GM10248 (cell line): ENCODE measurements around the gene NME2.

Source experiments
- CTCF ChIA-PET: fragments of 300-600 bp; sonication (Branson Sonifier 250); formaldehyde crosslinking; extraction: SDS; loops from one replicate; lab custom pipeline; 2021; ENCODE audit warnings: antibody characterized with exemption; lab: Yijun Ruan, JAX
- POLR2A ChIA-PET: fragments of 350-650 bp; sonication (Branson Sonifier 250); formaldehyde crosslinking; extraction: SDS; loops from one replicate; lab custom pipeline; 2020; ENCODE audit warnings: antibody characterized with exemption; lab: Yijun Ruan, JAX
- DNase-seq: peaks from one replicate; pipeline ENCODE4 v3.0.0; 2012; ENCODE audit errors: extremely low spot score
- CTCF ChIP-seq: IDR thresholded peaks from 2 replicates; pipeline ENCODE4 v1.5.1; 2012; ENCODE audit warnings: mild to moderate bottlenecking, low read depth; ENCODE audit errors: extremely low read depth, missing control alignments, control extremely low read depth

The NME2 gene

GRCh38 chr17:51166198-51166986 lies at the start of gene NME2:
Gene NME2 (plus strand): TSS chr17:51166411. CDS start chr17:51166831, 420 bp downstream.
- CTCF ChIA-PET = interaction anchor here (1.5 to 2.8 kb wide), 4 partner anchors 11 to 16 kb away, joined by 3 to 11 read pairs (median 8); partner anchors contain the start of gene NME1
- POLR2A ChIA-PET = interaction anchor here (0.7 to 1.5 kb wide), 2 partner anchors 13 to 91 kb away, joined by 3 to 6 read pairs; partner anchors contain the start of gene NME1
- peak; percentile 95 for DNase-seq
- TF ChIP-seq CTCF = no peak

DNA sequence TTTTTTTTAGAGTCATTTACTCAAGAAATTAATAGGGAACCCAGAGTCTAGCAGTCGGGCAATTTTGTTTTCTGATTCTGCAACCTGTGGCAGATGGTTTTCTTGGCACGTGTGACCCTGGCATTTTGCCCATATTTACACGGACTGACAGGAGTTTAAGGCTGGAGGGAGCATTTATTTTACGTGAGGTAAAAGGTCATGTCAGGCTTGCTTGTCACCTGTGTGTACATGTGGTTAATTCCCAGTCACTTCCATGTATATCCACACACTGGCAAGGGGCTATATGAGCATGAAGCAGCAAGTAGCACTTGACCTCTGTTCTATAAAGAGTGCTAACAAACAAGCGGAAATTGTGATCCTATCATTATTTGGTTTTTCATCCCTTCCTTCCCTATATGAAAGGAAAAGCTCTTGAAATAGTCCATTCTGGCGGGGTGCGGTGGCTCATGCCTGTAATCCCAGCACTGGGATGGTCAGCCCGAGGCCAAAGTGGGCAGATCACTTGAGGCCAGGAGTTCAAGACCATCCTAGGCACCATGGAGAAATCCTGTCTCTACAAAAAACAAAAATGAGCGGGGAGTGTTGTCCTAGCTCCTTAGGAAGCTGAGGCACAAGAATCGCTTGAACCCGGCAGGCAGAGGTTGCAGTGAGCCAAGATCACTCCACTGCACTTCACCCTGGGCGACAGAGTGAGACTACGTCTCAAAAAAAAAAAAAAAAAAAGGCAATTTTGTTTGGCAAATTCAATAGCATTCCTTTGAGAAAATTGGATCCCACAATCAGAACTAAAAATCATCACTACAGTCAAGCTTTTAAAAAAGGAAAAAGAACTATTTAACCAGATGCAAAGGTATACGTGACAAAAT lies 47.6 kb upstream of the NME2 start:
- no peak for DNase-seq
- ChIA-PET POLR2A (interaction anchor here (0.6 to 0.7 kb wide), 3 partner anchors 11 to 252 kb away, joined by 3 to 5 read pairs (median 4); partner anchors contain the start of gene TOB1), CTCF (interaction anchor here (0.9 to 1.4 kb wide), 3 partner anchors 13 to 21 kb away, joined by 3 read pairs; no protein-coding TSS in a partner anchor)
- no peak for TF ChIP-seq CTCF

GRCh38 chr17:51119415-51120356 lies 46.5 kb upstream of the NME2 start:
- peak; percentile 17 for TF ChIP-seq CTCF
- peak; percentile 43 for DNase-seq
- POLR2A ChIA-PET = interaction anchor here (0.6 to 1.7 kb wide), 6 partner anchors 12 to 253 kb away, joined by 3 to 7 read pairs (median 4); partner anchors contain the start of genes NME1 and TOB1
- CTCF ChIA-PET = interaction anchor here (1.0 to 3.0 kb wide), 6 partner anchors 13 to 267 kb away, joined by 3 to 19 read pairs (median 3); partner anchors contain the start of gene NME1

- peak; percentile 56 for DNase-seq
- ChIA-PET POLR2A (interaction anchor here (0.7 to 1.7 kb wide), 3 partner anchors 33 to 254 kb away, joined by 4 to 7 read pairs (median 6); partner anchors contain the start of genes NME1 and TOB1), CTCF (interaction anchor here (1.0 to 3.0 kb wide), 4 partner anchors 14 to 268 kb away, joined by 3 to 19 read pairs (median 3); partner anchors contain the start of gene NME1)
- TF ChIP-seq CTCF = no peak
These were observed 45.9 kb upstream of the NME2 start for GRCh38 chr17:51120357-51120738.

GRCh38 chr17:51120739-51121619 lies 45.2 kb upstream of the NME2 start, which contains the start of gene SPAG9:
Gene SPAG9 (minus strand): TSS chr17:51120868. CDS start chr17:51120656, 212 bp downstream.
- CTCF ChIA-PET = interaction anchor here (1.0 to 3.0 kb wide), 4 partner anchors 14 to 269 kb away, joined by 3 to 19 read pairs (median 3); partner anchors contain the start of gene NME1
- TF ChIP-seq CTCF = no peak
- peak; percentile 97 for DNase-seq
- POLR2A ChIA-PET = interaction anchor here (0.7 to 1.7 kb wide), 3 partner anchors 32 to 254 kb away, joined by 4 to 7 read pairs (median 6); partner anchors contain the start of genes NME1 and TOB1
